HG03175 (cell line): ENCODE data around the gene ROR2.
"Not testable (repeated sequence)": the region's sequence is repeated elsewhere in the genome, so short reads cannot be mapped to it uniquely, and the experiment has no call there.

Experiments
- ATAC-seq: cut with Tn5 transposase; IDR thresholded peaks from one replicate; pipeline ENCODE4 v1.9.1; 2021; ENCODE audit warnings: mild to moderate bottlenecking, moderate library complexity; ENCODE audit not compliant: unreplicated experiment

ROR2 gene

DNA sequence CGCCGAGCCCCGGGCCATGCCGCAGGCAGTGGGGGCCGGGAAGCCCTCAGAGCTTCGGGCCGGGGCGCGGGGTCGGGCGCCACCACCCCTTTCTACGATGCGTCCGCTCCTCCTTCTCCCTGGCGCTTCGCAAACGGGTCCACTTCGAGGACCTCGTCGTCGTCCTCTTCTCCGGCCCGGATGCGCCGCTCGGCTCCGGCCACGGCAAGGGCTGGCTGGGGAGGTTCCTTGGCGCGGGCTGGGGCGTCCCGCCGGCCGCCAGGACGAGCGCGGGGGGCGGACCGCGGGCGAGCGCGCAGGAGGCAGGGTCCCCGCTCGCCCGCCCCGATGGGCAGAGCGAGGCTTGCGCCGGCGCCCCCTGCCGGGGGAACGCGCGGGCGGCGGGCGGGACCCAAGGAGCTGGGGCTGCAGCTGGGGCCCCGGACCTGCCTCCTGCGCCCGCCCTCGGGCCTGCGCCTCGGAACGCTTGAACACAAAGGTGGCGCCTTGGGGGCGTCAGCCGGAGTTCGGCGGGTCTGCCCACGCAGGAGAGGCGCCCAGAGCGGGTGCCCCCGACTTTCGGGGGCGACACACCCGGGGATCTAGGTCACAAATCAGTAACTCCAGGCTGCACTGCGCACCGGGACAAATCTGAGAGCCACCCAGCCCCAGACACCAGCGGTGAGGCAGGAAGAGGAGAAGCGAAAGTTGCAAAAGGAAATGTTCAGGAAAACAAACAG lies at the start of gene ROR2:
ROR2 (minus strand) TSS at position 283 of the 719 bp plus-strand sequence.
- no peak for ATAC-seq

GRCh38 chr9:91995000-91995655 lies 45.1 kb upstream of the ROR2 start:
- no peak for ATAC-seq

GRCh38 chr9:91994422-91994821 lies 44.4 kb upstream of the ROR2 start:
- no peak for ATAC-seq

DNA sequence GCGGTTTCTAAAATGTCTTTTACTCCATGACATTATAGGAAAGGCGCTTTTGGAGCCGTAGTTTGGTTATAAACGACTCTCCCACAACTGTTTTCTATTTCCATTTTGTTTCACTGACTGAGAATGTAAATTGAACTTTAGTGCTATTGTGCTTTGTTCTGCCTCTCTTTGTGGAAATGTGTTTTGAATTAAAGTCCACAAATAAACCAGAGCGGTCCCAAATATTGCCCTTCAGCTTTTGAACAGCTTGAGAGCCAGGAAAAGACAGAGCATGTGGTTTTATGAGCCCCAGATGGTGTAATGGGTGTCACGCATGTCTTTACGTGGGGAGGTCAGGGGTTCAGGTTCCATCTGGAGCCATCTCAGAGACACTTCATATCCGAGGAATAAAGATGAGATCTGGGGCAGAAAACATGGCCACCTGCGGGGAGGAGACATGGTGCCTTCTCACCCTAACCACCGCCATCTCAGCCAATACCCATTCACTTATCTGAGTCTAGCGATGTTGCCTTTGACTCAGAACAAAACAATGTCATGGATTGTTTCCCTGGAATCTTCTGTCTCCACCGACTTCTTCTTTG lies 42.5 kb upstream of the ROR2 start:
- ATAC-seq, result no peak

GRCh38 chr9:91991721-91992341 lies 41.8 kb upstream of the ROR2 start:
- ATAC-seq, result no peak

DNA sequence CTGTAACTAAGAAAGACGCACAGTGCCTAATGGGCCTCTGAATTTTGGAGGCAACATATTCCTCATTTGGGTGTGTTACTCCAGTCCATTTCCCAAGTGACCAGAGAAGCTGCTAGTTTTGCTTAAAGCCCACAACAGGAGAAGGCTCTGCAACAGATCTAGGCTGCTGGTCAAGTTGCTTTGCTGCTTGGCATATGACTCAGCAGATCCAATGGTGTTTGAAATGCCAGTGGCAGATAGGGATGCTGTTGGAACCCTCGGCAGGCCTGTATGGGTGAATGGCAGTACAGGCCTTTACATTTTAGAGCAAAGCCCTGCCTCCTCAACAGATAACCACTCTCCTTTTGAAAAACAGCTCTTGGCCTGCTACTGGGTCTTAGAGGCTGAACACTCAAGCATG lies 36.2 kb upstream of the ROR2 start:
- no peak for ATAC-seq

GRCh38 chr9:91985692-91986091 lies 35.7 kb upstream of the ROR2 start:
- ATAC-seq, result no peak

GRCh38 chr9:91978740-91979414 lies 28.8 kb upstream of the ROR2 start:
- no peak for ATAC-seq

- not testable (repeated sequence) for ATAC-seq
Measured at GRCh38 chr9:91975254-91975653, 25.2 kb upstream of the ROR2 start.

DNA sequence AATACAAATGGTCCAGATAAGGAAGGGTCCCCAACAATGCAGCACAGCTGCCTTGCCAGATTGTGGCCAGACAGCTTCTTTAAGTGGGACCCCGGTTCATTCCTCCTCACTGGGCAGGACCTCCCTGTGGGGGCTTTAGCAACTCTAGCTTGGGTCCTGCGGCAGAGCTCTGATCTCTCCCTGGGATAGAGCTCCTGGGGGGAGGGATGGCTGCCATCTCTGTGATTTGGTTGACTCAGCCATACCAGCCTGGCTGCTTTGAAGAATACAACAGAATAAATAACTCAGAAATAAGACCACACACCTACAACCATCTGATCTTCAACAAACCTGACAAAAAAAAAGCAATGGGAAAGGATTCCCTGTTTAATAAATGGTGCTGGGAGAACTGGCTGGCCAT lies 22.7 kb upstream of the ROR2 start:
- no peak for ATAC-seq

DNA sequence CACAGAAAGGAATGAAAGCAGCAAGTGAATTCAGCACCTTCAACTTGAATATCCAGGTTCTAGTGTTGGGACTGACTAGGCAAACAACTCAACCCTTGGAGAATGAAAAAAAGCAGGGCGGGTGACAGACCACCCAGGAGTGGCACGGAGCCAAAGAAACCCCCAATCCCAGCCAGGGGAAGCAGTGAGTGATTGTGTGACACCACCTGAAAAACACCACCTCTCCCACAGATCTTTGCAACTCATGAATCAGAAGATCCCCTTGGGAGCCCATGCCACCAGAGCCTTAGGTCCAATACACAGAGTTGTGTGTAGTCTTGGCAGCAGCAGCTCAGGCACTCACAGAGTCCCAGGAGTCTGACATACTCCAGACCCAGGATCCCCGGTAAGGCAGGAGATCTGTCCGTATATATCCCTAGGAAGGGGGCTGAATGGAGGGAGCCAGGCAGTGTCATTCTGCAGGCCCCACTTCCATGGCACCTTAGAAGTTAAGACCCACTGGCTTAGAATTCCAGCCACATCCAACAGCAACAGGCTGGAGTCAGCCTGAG lies 22.1 kb upstream of the ROR2 start:
- no peak for ATAC-seq

- ATAC-seq, result no peak
Measured at GRCh38 chr9:91967259-91967658, 17.2 kb upstream of the ROR2 start.

GRCh38 chr9:91966503-91966902 lies 16.5 kb upstream of the ROR2 start:
- ATAC-seq, result no peak

GRCh38 chr9:91963711-91964240 lies 13.7 kb upstream of the ROR2 start:
- no peak for ATAC-seq

DNA sequence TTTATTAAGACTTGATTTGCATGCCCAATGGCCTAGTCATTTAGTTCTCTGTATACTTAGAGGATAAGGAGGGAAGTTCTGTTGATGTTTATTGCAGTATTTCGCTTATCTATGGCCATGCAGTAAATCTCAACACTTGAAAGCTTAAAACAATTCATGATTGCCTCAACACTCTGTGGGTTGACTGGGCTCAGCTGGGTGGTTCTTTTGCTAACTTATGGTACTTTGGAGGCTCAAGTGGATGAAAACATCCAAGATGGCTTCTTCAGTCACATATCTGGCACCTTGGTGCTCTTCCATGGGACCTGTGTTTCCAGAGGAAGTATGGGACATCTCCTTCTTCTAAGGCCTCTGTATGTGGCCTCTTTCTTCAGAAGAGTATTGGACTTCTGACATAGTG lies 10.3 kb upstream of the ROR2 start:
- no peak for ATAC-seq

GRCh38 chr9:91958174-91958573 lies 8.1 kb upstream of the ROR2 start:
- ATAC-seq, result no peak

DNA sequence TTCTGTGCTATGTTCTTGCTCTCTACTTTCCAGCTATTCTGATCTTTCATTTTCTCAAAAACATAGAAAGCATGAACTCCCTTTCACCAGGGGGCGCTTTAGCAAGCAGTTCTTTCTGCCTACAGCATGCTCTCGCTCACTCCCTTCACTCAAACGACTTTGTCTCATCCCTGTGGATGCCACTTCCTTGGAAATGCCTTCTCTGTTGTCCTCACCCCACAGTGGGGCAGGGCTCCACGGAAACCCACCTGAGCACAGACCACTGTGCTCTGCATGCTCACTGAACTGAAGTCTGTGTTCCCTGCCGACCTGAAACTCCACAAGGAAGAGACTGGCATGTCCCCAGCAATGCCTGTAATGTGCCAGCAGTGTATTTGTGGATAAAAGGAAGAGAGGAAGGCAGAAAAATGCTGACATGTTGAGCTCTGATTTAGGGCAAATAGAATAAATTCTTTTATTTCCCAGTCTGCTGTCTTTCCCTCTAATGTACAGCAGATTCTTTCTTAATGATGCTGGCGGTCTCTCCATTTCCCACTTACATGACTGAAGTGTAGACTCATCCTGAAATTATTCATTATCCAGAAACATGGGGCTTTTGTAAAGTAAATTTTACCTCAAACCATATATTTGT lies 4.9 kb upstream of the ROR2 start:
- no peak for ATAC-seq

DNA sequence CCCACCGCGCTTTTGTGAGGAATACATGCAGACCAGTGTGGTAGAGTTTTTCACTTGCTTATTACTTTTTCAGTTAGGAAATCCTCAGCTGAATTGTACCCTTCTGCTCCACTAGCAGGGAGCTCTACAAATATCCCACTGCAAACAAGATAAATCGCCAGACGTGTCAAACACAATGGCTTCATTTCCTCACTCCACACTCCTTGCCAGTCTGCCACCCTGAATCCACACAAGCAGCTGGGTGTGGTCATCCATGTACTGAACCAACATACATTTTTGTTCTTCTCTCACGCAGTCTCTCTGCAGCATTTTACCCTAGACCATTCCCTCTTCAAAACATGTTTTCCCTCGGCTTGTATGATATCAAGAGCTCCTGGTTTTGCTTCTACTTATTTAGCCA lies 3.7 kb upstream of the ROR2 start:
- no peak for ATAC-seq

DNA sequence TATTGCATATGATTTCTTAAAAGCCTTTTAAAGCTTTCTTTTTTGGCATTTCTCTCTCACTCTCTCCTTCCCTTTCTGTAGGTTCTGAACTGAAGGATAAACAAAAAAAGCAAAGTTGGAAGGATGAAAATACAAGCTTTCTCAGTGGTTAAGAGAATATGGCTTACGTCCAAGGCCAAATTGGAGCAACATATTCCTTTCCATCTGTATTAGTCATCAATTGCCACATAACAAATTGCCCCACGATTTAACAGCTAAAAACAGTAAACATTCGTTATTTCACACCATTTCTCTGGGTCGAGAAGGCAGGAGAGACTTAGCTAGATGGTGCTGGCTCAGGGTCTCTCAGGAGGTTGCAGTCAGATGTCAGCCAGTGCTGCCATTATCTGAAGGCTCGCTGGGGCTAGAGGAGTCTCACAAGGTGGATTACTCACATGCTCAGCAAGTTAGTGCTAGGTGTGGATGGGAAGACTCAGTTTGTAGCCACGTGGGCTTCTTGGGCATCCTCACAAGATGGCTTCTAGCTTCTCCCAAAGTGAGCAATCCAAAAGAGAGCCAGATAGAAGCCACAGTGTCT lies 2.0 kb upstream of the ROR2 start:
- ATAC-seq, result no peak

DNA sequence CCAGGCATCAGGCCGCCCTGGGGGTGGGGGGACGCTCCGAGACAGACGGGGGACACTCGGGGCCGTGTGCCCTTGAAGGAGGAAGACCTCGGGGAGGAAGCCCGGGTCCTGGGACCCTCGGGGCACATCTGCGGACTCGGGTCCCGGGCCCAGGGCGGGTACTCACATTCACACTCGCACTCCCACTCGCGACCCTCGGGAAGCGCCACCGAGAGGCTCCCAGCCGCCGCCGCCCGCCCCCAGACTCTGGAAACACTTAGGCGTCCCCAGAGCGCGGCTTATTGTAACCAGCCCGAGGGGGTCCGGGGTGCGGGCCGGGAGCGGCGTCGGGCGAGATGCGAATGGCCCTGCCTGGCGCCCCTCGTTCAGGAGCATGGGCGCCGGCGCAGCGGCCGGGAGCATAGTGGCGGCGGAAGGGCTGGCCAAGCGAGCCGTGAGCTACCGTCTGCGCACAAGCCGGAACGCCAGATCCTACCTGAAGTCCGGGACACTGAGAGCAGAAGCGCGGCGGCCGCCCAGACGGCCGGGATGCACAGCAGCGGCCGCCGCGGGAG lies 559 bp downstream of the ROR2 start:
- no peak for ATAC-seq
